ENCODE results near the gene PSD.

DNA sequence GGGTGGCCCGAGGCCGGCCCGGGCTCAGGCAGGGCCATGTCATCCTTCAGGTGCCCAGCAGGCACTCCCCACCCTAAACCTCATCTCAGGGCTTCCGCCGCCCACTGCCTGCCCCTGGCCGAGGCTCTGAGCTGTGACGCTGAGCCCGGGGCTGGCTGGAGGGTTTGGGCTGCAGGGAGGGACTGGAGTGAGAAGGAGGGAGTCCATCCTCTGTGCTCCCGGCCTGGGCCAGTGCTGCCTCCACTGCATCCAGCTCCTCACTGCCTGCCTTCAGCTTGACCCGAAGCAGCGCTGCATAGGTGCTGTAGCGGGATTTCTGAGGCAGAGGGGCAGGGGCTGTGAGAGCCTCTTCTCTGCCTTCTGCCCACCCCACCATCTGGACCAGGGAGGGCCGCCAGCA lies 15.5 kb downstream of the PSD start:
- TF ChIP-seq, protein P1, sequence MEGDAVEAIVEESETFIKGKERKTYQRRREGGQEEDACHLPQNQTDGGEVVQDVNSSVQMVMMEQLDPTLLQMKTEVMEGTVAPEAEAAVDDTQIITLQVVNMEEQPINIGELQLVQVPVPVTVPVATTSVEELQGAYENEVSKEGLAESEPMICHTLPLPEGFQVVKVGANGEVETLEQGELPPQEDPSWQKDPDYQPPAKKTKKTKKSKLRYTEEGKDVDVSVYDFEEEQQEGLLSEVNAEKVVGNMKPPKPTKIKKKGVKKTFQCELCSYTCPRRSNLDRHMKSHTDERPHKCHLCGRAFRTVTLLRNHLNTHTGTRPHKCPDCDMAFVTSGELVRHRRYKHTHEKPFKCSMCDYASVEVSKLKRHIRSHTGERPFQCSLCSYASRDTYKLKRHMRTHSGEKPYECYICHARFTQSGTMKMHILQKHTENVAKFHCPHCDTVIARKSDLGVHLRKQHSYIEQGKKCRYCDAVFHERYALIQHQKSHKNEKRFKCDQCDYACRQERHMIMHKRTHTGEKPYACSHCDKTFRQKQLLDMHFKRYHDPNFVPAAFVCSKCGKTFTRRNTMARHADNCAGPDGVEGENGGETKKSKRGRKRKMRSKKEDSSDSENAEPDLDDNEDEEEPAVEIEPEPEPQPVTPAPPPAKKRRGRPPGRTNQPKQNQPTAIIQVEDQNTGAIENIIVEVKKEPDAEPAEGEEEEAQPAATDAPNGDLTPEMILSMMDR (IDR thresholded peaks at IDR 0.05): no peak
- TF ChIP-seq ZFX (IDR thresholded peaks at IDR 0.05; ENCODE audit: borderline replicate concordance): no peak
